ENCODE results near the gene TBPL2. TPM values are rescaled to one million over a fixed set of nuclear protein-coding genes. Genes with fewer than 3 reads are reported as not detected.

Gene TBPL2
- total RNA-seq, 1 donor from 2014 or later = not detected

DNA sequence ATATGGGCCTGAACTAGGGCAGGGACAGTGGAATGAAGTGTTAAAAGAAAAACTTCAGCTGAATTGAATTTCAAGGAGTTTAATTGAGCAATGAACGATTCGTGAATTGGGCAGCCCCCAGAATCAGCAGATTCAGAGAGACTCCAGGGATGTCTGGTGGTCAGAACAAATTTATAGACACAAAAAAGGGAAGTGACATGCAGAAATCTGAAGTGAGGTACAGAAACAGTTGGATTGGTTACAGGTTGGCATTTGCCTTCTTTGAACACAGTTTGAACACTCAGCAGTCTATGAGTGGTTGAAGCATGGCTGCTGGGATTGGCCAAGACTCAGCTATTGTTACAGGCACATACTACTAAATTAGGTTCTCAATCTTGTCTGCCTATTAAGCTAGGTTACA is 9.7 kb upstream of the TBPL2 start:
- Mint-ChIP-seq H3K9me3 (ENCODE audit: low read depth) (no peaks in the 10 kb centered on the region), H3K4me1 (ENCODE audit: low read depth) (peaks cover 54% of the 10 kb centered on the region), H3K27ac (ENCODE audit: unreplicated experiment) (no peak overlapping the region), H3K36me3 (ENCODE audit: low read depth) (no peaks in the 10 kb centered on the region), H3K27me3 (ENCODE audit: low read depth) (no peaks in the 10 kb centered on the region), H3K4me3 (ENCODE audit: unreplicated experiment) (no peak overlapping the region)
- TF ChIP-seq, protein P1, sequence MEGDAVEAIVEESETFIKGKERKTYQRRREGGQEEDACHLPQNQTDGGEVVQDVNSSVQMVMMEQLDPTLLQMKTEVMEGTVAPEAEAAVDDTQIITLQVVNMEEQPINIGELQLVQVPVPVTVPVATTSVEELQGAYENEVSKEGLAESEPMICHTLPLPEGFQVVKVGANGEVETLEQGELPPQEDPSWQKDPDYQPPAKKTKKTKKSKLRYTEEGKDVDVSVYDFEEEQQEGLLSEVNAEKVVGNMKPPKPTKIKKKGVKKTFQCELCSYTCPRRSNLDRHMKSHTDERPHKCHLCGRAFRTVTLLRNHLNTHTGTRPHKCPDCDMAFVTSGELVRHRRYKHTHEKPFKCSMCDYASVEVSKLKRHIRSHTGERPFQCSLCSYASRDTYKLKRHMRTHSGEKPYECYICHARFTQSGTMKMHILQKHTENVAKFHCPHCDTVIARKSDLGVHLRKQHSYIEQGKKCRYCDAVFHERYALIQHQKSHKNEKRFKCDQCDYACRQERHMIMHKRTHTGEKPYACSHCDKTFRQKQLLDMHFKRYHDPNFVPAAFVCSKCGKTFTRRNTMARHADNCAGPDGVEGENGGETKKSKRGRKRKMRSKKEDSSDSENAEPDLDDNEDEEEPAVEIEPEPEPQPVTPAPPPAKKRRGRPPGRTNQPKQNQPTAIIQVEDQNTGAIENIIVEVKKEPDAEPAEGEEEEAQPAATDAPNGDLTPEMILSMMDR (IDR thresholded peaks at IDR 0.05) = no peak
- no peak for DNase-seq (ENCODE audit: low spot score)

DNA sequence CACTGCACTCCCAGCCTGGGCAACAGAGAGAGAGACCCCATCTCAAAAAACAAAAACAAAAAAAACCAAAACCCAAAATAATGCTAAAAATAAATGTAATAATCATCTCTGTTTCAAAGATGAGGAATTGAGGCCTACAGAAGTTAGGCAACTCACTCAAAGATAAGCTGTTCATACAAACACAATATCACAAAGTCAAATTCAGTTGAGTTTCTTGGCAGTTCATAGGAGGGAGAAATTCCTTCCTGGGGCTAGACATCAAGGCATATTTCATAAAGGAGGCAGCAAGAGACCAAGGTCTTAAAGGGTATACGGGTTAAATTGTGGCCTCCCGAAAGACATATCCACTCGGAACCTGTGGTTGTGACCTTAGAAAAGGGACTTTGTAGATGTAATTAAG is 8.7 kb upstream of the TBPL2 start:
- H3K4me3 Mint-ChIP-seq (ENCODE audit: unreplicated experiment) = no peak overlapping the region
- DNase-seq (ENCODE audit: low spot score) = no peak
- H3K27ac Mint-ChIP-seq (ENCODE audit: unreplicated experiment) = no peak overlapping the region
- no peaks in the 10 kb centered on the region for H3K27me3 Mint-ChIP-seq (ENCODE audit: low read depth)
- no peaks in the 10 kb centered on the region for H3K36me3 Mint-ChIP-seq (ENCODE audit: low read depth)
- TF ChIP-seq, protein P1 (IDR thresholded peaks at IDR 0.05) = no peak
- H3K4me1 Mint-ChIP-seq (ENCODE audit: low read depth) = peaks cover 47% of the 10 kb centered on the region
- H3K9me3 Mint-ChIP-seq (ENCODE audit: low read depth) = no peaks in the 10 kb centered on the region

DNA sequence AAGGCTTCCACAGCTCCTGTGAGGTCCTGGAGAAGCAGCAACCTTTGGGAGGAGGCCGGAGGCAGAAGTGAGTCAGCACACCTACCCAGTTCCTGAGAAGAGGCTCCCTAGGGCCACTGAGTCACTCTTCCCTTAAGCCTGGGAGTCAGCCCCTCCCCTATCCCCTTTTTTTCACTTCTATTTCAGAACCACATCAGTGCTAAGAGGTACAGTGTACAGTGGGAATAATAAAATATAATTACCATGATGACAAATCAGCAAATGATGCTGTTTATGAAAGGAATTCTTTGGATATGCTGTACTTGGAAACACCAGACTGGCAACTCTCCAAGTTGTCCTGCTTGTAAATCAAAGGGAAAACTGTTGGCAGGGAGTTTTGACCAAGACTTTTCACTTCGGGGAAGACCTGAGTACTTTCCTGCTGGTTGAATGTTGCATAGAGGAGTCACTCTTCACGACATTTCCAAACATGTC is 7.8 kb upstream of the TBPL2 start:
- peak overlapping the region; percentile 88 for H3K27ac Mint-ChIP-seq (ENCODE audit: unreplicated experiment)
- TF ChIP-seq, protein P1 (IDR thresholded peaks at IDR 0.05) = no peak
- no peaks in the 10 kb centered on the region for H3K36me3 Mint-ChIP-seq (ENCODE audit: low read depth)
- DNase-seq (ENCODE audit: low spot score) = no peak
- no peaks in the 10 kb centered on the region for H3K9me3 Mint-ChIP-seq (ENCODE audit: low read depth)
- no peaks in the 10 kb centered on the region for H3K27me3 Mint-ChIP-seq (ENCODE audit: low read depth)
- no peak overlapping the region for H3K4me3 Mint-ChIP-seq (ENCODE audit: unreplicated experiment)
- peaks cover 44% of the 10 kb centered on the region for H3K4me1 Mint-ChIP-seq (ENCODE audit: low read depth)

DNA sequence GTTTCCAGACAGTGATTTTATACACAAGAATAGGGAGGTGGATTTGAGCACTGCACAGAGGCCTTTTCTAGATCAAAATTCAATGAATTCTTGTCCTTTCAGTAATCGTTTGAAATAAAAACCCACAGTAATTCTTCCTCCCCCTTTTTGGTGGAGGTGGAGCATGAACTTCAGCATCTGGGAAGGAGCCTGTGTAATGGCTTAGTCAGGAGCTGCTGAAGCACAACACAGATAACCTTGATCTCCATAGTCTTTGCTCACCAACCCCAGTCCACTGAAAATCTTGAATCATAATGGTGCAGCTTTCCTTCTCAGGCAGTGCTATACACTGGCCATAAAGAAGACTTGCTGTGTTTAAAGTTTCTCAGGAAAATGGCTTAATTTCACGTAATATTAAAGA is 6.4 kb upstream of the TBPL2 start:
- Mint-ChIP-seq H3K27me3 (ENCODE audit: low read depth) (no peaks in the 10 kb centered on the region), H3K4me3 (ENCODE audit: unreplicated experiment) (no peak overlapping the region), H3K36me3 (ENCODE audit: low read depth) (peaks cover 1% of the 10 kb centered on the region), H3K27ac (ENCODE audit: unreplicated experiment) (peak overlapping the region; percentile 10), H3K9me3 (ENCODE audit: low read depth) (peaks cover 5% of the 10 kb centered on the region), H3K4me1 (ENCODE audit: low read depth) (peaks cover 42% of the 10 kb centered on the region)
- DNase-seq (ENCODE audit: low spot score) = no peak
- TF ChIP-seq, protein P1 (IDR thresholded peaks at IDR 0.05) = no peak

DNA sequence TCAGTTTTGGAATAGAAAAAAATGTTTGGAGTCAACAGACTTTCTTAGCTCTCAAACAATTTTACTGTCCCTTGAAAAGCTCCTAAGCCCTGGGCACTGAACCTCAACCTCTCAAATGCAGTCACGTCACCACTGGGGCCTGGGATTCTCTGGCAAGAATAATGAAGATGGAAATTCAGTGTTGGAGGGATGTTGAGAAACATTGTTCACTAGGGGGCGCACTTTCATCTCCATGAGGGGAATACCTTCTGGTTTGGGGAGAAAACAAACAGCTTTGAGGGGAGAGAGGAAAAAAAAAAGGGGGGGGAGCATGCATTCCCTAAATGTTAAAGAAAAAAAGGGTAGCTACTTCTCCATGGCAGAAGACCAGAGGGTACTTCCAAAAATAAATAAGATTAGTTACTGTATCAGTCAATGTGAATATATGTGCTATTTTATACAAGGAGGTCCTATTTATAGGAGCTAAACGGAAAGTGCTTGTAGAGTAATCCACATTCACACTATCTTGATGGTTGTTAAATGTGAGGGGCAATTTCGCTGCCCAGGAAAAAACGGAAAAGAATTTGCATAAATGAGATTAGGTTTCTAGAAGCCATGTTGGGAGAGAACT is 5.8 kb upstream of the TBPL2 start:
- H3K27ac Mint-ChIP-seq (ENCODE audit: unreplicated experiment) = no peak overlapping the region
- no peak overlapping the region for H3K4me3 Mint-ChIP-seq (ENCODE audit: unreplicated experiment)
- peaks cover 1% of the 10 kb centered on the region for H3K36me3 Mint-ChIP-seq (ENCODE audit: low read depth)

More for the DNA sequence above, 5.8 kb upstream of the TBPL2 start:
- Mint-ChIP-seq H3K9me3 (ENCODE audit: low read depth) (peaks cover 5% of the 10 kb centered on the region), H3K27me3 (ENCODE audit: low read depth) (no peaks in the 10 kb centered on the region), H3K4me1 (ENCODE audit: low read depth) (peaks cover 37% of the 10 kb centered on the region)
- TF ChIP-seq, protein P1 (IDR thresholded peaks at IDR 0.05) = peak; percentile 91
- DNase-seq (ENCODE audit: low spot score) = no peak
